ENCODE results near the gene LNX1.

LNX1 gene

DNA sequence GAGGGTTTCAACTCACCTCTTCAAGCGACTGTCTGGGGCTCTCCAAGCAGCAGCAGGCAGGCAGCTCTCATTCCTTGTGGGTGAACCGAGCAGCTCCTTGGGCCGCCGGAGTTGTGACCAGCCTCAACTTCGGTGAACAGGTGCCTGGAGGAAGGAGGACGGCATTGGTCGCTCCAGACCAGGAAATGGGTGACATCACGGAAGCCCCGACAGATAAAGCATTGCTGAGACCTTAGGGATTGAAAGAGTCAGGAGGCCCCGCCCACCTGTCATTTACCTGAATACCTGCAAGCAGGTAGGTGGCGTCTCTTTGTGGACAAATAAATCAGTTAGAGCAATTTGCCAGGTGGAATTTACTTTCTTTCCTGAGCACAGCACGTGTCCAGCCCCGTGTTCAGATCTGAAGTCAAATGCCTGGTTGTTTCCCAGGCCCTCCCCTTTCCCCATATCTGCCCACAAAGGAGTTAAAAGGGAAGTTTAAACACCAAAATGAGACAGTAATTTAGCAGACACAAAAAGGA is at the start of gene LNX1:
Gene LNX1, minus strand, starts transcription at position 115 of the 521 bp plus-strand sequence. CDS start 17,484 bp downstream, outside the sequence.
- DNase-seq: no peak

DNA sequence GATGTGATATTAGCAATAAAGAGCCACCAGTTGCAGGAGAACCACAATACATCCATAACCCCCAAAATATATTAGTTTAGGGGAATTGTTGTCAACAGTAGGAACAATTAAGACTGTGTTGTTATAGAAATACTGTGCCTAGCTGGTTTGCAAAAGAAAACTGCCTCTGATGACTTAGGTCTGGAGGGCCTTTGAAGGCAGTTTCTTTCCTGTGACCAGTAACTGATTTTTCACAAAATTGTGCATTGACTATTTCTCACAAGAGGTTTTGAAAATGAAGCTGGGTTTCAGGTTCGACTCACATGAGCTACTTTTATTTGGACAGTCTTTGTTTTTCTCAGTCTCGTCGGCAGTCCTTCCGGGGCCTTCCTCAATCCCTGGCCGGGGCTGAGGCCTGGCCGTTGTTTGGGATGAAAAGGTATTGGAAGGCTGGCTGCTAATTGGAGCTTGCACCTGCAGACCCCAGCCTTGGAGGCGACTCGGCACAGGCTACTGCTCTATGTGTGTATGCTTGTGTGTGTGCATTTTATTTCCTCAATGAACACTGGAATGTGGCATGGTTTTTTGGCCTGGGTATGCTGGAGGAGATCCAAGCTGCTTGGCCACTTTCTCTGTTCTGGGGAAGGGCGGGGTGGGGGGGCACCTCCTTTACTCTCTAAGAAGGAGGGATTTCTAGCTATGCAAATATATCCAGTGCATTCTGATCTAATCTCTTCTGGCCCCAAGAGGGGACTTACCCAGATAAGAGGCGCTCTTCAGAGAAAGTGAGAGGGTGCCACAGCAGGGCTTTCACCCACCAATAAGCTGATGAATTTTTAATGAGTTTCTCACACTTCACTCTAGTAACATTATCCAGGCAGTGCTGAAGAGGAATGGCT is 49.5 kb upstream of the LNX1 start:
- no peak for DNase-seq

DNA sequence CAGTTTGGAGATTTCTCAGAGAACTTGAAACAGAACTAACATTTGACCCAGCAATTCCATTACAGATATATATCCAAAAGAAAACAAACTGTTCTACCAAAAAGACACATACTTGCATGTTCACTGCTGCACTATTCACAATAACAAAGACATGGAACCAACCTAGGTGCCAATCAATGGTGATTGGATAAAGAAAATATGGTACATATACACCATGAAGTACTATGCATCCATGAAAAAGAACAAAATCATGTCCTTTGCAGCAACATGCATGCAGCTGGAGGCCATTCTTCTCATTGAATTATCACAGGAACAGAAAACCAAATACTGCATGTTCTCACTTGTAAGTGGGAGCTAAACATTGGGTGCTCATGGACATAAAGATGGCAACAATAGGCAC is 47.6 kb upstream of the LNX1 start:
- no peak for DNase-seq

DNA sequence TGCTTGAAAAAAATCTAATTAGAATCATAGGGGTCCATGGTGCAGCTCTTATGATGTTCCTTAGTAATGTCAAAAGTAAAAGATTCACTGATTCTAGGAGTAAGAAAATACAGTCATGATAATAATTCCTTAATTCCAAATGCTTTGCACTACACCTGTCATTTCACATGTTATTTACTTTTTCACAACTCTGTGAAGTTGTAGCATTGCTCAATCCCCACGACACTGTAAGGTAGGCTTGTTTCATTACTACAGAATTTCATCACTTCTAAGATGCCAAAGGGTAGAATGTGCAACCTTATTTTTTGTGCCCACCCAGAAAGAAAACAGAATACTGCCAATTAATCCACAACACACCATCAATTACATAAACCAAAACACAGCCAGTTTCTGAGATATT is 46.1 kb upstream of the LNX1 start:
- DNase-seq: no peak

DNA sequence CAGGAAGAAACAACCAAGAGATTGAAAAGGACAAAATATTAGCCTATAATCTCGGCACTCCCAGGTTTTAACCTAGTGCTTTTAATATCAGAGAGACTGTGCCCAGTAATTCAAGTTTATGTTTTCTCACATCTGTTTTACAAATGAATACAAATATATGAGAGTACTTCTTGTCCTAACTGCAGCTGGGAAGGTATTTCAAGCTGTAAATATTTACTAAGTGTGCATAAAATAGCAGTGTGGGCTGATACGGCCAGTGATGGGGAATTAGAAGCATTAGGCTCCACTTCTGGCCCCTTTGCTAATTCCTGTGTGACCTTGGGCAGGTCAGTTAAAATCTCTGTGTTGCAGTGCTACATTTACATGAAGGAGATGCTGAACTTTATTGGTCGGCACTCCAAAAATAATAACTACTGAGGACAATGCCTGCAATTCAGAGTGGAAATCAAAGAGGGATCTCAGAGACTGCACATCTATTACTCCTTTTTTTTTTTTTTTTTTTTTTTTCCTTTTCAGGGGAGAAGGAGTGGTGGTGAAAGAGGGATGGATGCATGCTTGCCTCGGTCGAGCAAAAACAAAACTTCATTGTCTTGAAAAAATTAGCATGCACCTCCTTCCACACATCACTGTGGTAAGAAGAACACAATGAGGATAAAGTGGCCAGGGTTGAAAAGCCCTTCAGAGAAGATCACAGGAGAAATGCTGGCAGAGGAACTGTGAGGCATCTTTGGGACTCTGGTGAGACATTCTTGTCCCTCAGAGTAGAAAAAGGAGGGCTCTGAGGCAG is 44.6 kb upstream of the LNX1 start:
- DNase-seq: no peak

DNA sequence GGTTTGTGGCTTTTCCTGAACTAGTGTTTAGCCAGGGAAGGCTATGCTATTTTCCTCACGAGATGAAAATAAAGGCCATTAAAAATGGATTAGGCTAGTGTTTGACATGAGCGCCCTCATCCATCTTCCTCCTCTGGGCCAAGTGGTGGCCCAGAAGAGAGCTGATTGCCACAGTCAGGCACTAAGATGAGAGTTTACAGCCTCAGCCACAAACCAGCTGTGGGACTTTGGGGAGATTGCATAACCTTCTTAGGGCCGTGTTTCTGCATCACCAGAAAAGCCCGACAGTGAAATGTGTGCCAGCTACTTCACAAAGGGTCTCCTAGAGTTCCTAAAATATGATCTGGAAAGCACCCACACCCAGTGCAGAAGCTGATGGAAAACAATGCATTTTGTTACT is 42.3 kb upstream of the LNX1 start:
- no peak for DNase-seq

DNA sequence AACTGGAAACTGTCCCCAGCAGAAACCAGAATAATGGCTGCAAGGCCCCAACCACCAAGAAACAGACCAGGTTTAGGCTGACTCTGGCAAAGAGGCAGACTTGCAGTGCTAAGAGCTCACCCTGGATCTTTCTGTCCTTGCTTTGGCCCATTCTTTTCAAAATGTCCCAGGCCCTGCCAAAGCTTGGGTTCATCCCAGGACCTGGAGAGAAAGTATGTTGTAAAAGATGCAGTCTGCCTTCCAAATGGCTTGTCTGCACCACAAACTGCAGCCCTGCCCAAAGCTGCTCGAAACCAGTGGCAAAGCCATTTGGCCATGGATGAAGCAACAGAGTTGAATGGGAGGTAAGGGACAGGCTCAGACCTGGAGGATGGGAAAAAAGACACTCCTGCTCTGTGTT is 38.0 kb upstream of the LNX1 start:
- DNase-seq: no peak

DNA sequence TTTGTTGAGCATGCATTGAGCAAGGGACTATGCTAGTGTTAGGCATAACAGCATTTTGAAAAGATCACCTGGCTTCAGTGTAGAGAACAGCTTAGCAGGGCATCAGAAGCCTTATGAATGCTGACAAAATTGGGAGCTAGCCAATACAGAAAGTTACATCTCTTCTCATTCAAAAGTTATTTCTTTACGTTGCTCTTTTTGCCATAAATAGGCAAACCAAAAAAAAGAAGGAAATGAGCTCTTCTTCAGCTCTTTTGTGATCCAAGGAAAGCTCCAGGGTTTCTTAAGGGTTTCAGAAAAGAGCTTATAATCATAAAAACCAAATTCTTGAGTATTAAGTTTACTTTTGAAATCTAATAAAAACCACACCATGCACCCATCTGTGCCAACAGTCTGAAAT is 35.2 kb upstream of the LNX1 start:
- DNase-seq: no peak

DNA sequence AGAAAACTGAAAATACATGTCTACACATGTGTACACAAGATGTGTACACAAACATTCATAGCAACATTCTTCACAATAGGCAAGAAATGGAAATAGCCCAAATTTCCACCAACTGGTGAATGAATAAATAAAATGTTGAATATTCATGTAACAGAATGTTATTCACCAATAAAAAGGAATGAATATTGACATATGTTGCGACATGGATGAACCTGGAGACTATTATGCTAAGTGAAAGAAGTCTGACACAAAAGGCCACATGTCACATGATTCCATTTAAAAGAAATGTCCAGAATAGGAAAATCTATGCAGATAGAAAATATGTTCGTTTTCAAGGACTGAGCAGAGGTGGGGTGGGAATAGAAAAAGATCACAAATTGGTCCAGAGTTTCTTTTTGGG is 34.6 kb upstream of the LNX1 start:
- no peak for DNase-seq

DNA sequence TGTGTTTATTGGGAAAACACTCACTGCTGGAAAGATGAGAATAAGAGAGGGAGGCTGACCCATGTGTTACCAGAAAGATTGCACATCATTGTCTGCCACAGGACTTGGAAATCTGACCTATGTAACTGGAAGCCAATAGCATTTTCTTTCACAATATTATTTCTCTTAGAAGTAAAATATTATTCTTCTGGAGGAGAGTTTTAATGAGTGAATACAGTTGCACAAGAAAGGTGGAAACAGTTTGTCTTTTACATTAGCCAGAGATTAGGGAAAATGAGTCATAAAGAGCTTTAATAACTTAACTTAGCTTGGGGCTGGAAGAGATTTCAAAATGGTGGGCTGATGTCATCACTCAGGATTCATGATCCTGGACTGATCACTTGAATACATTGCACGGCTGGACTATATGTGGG is 31.5 kb upstream of the LNX1 start:
- DNase-seq: no peak

DNA sequence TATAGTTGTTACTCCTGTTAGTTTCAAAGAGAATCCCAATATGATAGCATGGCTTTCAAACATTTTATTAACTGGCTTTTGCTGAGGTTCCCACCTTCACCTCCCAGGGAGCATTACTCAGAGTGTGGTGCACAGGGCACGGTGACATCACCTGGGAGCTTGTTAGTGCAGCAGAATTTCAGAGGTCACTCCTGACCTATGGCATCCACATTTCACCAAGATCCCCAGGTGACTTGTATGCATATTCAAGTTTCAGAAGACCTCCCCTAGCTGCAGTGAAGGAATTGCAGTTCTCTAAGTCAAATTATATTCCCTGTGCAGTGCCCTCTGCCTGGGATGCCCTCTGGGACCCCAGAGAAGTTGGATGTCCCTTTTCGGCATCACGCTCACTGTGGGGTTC is 29.7 kb upstream of the LNX1 start:
- no peak for DNase-seq

DNA sequence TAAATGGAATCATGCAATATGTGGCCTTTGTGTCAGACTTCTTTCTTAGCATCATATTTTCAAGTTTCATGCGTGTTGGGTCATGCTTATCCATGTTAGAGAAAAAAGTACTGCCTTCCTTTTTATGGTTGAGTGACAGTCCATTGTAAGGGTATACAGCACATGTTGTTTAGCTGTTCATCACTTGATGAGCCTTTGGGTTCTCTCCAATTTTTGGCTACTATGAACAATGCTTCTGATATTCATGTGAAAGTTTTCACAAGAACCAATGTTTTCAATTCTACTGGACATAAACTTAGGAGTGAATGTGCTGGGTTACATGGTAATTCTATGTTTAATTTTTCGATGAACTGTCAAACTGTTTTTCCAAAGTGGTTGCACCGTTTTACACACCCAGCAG is 28.1 kb upstream of the LNX1 start:
- no peak for DNase-seq

DNA sequence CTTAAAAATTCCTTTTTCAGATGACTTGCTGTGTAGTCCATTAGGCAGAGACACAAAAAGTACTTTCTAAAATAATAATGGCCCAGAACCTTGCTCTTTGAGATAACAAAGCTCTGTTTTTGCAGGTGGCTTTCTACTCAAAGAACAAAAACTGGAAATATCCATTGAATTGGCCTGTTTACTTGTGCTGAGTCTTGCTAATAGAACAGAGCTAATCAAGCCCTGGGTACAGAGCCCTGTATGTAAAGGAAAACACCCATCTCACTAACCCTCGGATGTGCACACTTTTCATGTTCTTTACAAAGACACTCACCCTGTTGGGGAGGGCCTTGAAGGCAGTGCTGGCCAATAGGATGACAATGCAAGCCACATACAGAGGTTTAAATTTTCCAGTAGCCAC is 27.0 kb upstream of the LNX1 start:
- DNase-seq: no peak

DNA sequence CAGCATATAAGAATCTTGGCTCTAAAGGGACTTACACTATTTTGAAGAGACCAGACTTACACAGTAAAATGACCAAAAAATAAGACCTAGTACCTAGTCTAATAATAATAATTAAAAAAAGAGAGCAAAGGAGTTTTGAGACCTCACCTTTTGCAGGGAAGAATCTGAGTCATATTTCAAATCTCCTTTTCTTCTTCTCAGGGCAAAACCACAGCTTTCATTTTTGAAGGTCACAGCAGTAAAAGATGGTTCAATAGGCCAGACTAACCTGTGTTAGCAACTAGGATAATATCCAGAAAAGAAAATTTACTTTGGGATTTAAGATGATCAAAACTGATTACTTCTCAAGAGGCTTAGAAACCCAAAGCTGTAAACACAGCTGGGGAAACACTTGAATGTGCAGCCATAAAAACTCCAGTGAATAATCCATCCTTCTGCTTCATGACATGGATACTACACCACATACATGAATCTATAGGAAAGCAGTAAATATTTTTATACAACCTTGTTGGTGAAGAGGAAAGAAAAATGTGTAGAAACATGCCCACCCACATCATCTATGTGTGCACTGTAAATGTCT is 25.9 kb upstream of the LNX1 start:
- no peak for DNase-seq

DNA sequence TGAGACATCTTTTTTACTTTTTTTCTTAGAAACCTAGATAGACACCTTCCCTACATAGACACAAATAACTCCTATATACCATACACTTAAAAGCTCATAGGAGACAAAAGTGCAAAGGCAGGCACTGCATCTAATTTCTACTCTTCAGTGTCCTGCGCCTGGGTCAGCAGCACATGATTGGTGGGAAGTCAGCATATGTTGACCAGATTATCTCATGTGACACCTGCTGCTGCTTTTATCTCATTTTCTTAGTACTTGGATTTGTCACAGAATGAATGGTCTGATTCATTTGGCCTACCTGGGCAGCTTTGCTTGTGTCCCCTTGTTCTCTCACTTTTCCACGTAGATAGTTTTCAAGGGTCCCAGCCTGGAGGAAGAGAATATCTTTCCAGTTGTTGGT is 24.9 kb upstream of the LNX1 start:
- DNase-seq: no peak

DNA sequence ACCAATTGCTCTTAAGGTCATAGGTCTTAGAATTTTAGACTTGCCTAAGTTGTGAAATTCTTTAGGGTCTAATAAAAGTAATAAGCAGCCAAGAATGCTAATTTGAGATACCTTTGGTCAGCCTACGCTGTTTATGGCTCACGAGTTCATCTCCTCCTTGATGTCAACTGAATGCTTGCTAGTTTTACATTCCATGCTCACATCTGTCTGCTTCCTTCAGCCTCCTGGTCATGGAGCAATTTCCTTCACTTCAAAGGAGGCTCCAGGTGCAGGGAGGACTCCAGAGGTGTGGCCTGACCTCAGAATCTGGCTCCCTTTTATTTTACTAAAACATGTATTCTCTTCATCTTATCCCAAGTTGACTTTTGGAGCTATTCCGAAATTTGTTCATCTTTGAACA is 23.3 kb upstream of the LNX1 start:
- DNase-seq: no peak

DNA sequence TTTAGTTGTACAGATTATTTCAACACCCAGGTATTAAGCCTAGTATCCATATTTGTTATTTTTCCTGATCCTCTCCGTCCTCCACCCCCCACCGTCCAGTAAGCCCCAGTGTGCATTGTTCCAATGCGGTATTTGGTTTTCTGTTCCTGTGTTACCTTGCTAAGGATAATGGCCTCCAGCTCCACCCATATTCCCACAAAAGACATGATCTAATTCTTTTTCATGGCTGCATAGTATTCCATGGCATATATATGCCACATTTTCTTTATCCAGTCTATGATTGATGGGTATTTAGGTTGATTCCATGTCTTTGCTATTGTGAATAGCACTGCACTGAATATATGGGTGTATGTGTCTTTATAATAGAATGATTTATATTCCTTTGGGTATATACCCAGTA is 22.1 kb upstream of the LNX1 start:
- no peak for DNase-seq

DNA sequence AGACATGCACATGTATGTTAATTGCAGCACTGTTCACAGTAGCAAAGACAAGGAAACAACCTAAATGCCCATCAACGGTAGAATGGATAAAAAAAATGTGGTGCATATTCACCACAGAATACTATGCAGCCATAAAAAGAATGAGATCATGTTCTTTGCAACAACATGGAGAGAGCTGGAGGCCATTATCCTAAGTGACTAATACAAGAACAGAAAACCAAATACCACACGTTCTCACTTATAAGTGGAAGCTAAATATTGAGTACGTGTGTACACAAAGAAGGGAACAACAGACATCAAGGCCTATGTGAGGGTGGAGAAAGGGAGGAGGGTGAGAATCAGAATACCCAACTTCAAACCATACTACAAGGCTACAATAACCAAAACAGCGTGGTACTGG is 17.4 kb upstream of the LNX1 start:
- no peak for DNase-seq

DNA sequence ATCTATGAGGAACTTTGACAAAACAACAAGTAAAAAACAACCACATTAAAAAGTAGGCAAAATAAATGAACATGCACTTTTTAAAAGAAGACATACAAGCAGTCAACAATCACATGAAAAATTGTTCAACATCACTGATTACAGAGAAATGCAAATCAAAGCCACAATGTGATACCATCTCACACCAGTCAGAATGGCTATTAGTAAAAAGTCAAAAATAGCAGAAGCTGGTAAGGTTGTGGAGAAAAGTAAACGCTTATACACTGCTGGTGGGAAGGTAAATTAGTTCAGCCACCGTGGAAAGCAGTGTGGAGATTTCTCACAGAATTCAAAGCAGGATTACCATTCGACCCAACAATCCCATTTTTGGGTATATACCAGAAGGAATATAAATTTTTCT is 17.0 kb upstream of the LNX1 start:
- DNase-seq: no peak

DNA sequence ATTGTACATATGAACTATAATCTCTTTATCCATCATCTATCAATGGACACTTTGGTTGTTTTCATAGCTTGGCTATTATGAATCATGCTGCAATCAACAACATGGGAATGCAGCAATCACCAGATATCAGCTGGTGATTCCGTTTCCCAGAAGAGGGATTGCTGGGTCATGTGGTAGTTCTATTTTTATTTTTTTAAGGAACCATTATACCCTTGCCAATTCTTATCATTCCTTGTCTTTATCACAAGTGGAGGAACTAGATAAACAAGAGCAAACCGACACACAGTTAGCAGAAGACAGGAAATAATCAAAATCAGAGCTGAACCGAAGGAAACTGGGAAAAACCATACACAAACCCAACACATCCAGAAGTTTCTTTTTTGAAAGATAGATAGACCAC is 14.5 kb upstream of the LNX1 start:
- no peak for DNase-seq

DNA sequence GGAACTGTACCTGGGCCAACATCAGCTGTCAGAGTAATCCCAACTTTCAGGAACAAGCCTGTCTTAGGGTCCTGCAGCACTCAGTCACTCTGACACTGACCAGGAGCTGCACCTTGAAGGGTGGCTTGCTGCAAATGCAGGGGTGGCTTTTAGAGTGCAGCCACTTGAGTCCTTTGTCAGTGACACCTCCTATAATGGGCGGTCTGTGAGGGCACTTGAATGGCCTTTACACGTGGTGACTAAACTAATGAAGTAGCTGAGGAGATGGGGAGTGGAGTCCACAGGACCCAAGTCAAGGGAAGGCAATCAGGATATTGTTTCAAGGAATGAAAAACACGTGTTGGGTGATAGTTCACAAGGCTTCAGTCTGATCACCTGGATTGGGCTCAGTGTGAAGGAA is 11.1 kb upstream of the LNX1 start:
- no peak for DNase-seq

DNA sequence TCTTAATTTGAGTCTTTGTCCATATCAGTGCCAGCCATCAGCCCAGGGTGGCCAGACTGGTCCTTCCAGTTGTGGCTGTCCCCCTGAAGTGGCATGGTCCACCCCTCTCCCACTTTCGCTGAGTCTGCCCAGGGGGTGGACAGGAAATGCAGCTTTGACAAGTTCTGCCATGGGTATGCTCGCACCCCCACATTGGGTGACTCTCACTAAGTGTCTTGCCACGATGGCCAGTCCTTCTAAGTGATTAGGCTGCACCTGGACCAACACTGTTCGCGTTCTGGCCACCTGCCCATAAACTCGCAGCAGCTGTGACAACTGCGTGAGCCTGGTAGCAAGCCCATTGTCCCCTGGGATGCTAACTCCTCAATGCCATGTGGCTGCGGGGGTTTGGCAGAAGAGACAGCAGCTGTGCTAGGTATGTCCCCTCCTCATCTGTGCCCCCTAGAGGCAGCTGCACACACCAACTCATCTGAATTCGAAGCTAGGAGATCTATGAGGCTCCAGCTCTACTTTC is 10.0 kb upstream of the LNX1 start:
- DNase-seq: no peak

DNA sequence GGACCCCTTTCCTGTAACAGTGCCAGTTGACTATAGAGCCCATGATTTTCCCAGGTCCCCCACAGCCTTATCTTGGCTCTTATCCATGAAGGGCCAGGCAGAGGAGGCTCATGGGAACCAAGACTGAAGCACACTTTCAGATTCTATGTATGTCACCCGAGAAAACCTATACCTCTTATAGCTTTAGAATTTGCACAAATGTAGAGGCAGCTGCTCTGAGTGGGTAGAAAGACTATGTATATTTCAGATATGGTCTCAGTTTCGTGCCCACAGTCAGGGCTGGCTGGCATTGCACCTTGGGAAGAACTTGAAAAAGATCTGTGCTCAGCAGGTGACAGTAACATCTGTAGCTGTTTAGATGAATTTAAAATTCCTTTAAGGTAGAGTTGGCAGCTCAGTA is 8.3 kb upstream of the LNX1 start:
- DNase-seq: no peak

DNA sequence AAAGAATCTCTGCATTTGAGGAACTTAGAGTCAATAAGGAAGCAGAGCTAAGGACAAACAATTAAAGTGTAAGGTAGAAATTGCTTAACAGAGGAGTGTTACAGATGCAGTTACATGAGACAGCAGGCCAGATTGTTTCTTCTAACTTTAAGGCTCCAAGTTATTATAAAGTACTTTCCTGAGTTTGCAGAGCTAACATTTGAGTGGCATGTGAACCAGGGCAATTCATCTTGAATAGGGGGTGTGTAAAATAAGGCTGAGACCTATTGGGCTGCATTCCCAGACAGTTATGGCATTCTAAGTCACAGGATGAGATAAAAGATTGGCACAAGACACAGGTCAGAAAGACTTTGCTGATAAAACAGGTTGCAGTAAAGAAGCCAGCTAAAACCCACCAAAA is 7.6 kb upstream of the LNX1 start:
- DNase-seq: no peak
